ENCODE measurements around the gene TTI1. TPM values are rescaled to one million over a fixed set of nuclear protein-coding genes. Genes with fewer than 3 reads are reported as not detected.
A peak's percentile ranks its signal among the peaks of the same experiment; 100 is the strongest.

Gene TTI1
- total RNA-seq, 1 donor from 2014 or later = 43.8 TPM

GRCh38 chr20:37977338-37977737 lies 55.9 kb downstream of the TTI1 start:
- no peak overlapping the region for H3K4me3 Mint-ChIP-seq
- H3K27ac Mint-ChIP-seq = no peak overlapping the region
- H3K27me3 Mint-ChIP-seq = no peaks in the 10 kb centered on the region
- TF ChIP-seq CTCF (conservative IDR thresholded peaks at IDR 0.05) = no peak
- H3K36me3 Mint-ChIP-seq = peaks cover 6% of the 10 kb centered on the region
- H3K9me3 Mint-ChIP-seq = no peaks in the 10 kb centered on the region
- peaks cover 16% of the 10 kb centered on the region for H3K4me1 Mint-ChIP-seq (ENCODE audit: unreplicated experiment)
- DNase-seq (ENCODE audit: extremely low spot score, unreplicated experiment) = peak; percentile 24

- Mint-ChIP-seq H3K9me3 (no peaks in the 10 kb centered on the region), H3K36me3 (peaks cover 6% of the 10 kb centered on the region), H3K27ac (no peak overlapping the region), H3K4me1 (ENCODE audit: unreplicated experiment) (peaks cover 16% of the 10 kb centered on the region), H3K27me3 (no peaks in the 10 kb centered on the region), H3K4me3 (peak overlapping the region; percentile 65)
- peak; percentile 49 for DNase-seq (ENCODE audit: extremely low spot score, unreplicated experiment)
- no peak for TF ChIP-seq CTCF (conservative IDR thresholded peaks at IDR 0.05)
Observed at GRCh38 chr20:37976887-37977286, 56.4 kb downstream of the TTI1 start.

GRCh38 chr20:37973059-37973910 lies 60.0 kb downstream of the TTI1 start:
- Mint-ChIP-seq H3K9me3 (no peaks in the 10 kb centered on the region), H3K4me1 (ENCODE audit: unreplicated experiment) (peaks cover 16% of the 10 kb centered on the region), H3K4me3 (no peak overlapping the region), H3K27me3 (no peaks in the 10 kb centered on the region), H3K36me3 (peaks cover 4% of the 10 kb centered on the region), H3K27ac (no peak overlapping the region)
- peak; percentile 52 for DNase-seq (ENCODE audit: extremely low spot score, unreplicated experiment)
- no peak for TF ChIP-seq CTCF (conservative IDR thresholded peaks at IDR 0.05)

GRCh38 chr20:37972256-37973058 lies 60.8 kb downstream of the TTI1 start:
- no peaks in the 10 kb centered on the region for H3K27me3 Mint-ChIP-seq
- H3K4me3 Mint-ChIP-seq = no peak overlapping the region
- H3K4me1 Mint-ChIP-seq (ENCODE audit: unreplicated experiment) = peaks cover 10% of the 10 kb centered on the region
- TF ChIP-seq CTCF (conservative IDR thresholded peaks at IDR 0.05) = no peak
- DNase-seq (ENCODE audit: extremely low spot score, unreplicated experiment) = peak; percentile 27
- H3K36me3 Mint-ChIP-seq = peaks cover 4% of the 10 kb centered on the region
- H3K9me3 Mint-ChIP-seq = no peaks in the 10 kb centered on the region
- no peak overlapping the region for H3K27ac Mint-ChIP-seq

GRCh38 chr20:37971561-37972127 lies 61.6 kb downstream of the TTI1 start:
- no peak overlapping the region for H3K27ac Mint-ChIP-seq
- no peaks in the 10 kb centered on the region for H3K27me3 Mint-ChIP-seq
- no peaks in the 10 kb centered on the region for H3K9me3 Mint-ChIP-seq
- no peak overlapping the region for H3K4me3 Mint-ChIP-seq
- peaks cover 4% of the 10 kb centered on the region for H3K4me1 Mint-ChIP-seq (ENCODE audit: unreplicated experiment)
- H3K36me3 Mint-ChIP-seq = peaks cover 4% of the 10 kb centered on the region
- peak; percentile 34 for DNase-seq (ENCODE audit: extremely low spot score, unreplicated experiment)
- no peak for TF ChIP-seq CTCF (conservative IDR thresholded peaks at IDR 0.05)
